Rectal smooth muscle tissue (tissue), 1 donor: ENCODE data around the gene BTNL8.

Source experiments
- H3K27ac ChIP-seq: one replicate; pipeline ENCODE4 v1.7.0; 2013; ENCODE audit warnings: low read depth, low read length, inconsistent platforms
- H3K27me3 ChIP-seq: one replicate; pipeline ENCODE4 v1.7.0; 2013; ENCODE audit warnings: low read length; ENCODE audit not compliant: control insufficient read depth, insufficient read depth
- H3K36me3 ChIP-seq: one replicate; pipeline ENCODE4 v1.7.0; 2013; ENCODE audit warnings: low read length; ENCODE audit not compliant: control insufficient read depth, insufficient read depth
- H3K4me1 ChIP-seq: one replicate; pipeline ENCODE4 v1.7.0; 2013; ENCODE audit warnings: low read length; ENCODE audit not compliant: control insufficient read depth, insufficient read depth
- H3K4me3 ChIP-seq: one replicate; pipeline ENCODE4 v1.7.0; 2013; ENCODE audit warnings: low read length
- H3K9ac ChIP-seq: one replicate; pipeline ENCODE4 v1.7.0; 2013; ENCODE audit warnings: low read length

BTNL8 gene

GRCh38 chr5:180932660-180933059, 33.7 kb downstream of the BTNL8 start:
- no peaks in the 10 kb centered on the region for H3K4me1 ChIP-seq
- no peak overlapping the region for H3K27ac ChIP-seq
- H3K9ac ChIP-seq: no peak overlapping the region
- H3K27me3 ChIP-seq: no peaks in the 10 kb centered on the region
- H3K4me3 ChIP-seq: no peak overlapping the region
- H3K36me3 ChIP-seq: no peaks in the 10 kb centered on the region

DNA sequence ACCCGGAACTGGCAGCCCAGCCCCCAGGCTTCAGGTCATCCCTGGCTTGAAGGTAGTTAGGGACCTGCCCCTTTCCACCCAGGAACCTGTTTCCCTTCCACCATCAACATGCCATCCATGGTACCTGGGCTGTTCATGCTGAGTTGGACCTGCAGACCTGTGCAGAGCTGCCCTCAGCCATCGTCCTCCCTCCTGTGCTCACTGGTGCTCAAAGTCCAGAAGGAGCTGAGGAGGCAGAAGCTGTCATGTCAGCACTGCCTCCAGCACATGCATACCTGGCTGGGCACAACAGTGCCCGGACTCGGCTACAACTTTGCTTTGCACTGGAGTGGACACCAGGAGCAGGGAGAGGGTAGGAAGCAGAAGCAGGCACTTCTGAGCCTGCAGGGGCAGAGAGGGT, 36.2 kb downstream of the BTNL8 start:
- H3K4me1 ChIP-seq: no peaks in the 10 kb centered on the region
- H3K36me3 ChIP-seq: no peaks in the 10 kb centered on the region
- H3K9ac ChIP-seq: no peak overlapping the region
- no peak overlapping the region for H3K4me3 ChIP-seq
- no peak overlapping the region for H3K27ac ChIP-seq
- no peaks in the 10 kb centered on the region for H3K27me3 ChIP-seq

GRCh38 chr5:180938294-180938693, 39.3 kb downstream of the BTNL8 start:
- Histone ChIP-seq H3K4me1 (no peaks in the 10 kb centered on the region), H3K27me3 (no peaks in the 10 kb centered on the region), H3K4me3 (no peak overlapping the region), H3K27ac (no peak overlapping the region), H3K9ac (no peak overlapping the region), H3K36me3 (no peaks in the 10 kb centered on the region)

- H3K4me1 ChIP-seq: no peaks in the 10 kb centered on the region
- no peaks in the 10 kb centered on the region for H3K36me3 ChIP-seq
- H3K27me3 ChIP-seq: no peaks in the 10 kb centered on the region
- no peak overlapping the region for H3K9ac ChIP-seq
- H3K4me3 ChIP-seq: no peak overlapping the region
- H3K27ac ChIP-seq: no peak overlapping the region
Observed at GRCh38 chr5:180950291-180950949, 51.5 kb downstream of the BTNL8 start.

DNA sequence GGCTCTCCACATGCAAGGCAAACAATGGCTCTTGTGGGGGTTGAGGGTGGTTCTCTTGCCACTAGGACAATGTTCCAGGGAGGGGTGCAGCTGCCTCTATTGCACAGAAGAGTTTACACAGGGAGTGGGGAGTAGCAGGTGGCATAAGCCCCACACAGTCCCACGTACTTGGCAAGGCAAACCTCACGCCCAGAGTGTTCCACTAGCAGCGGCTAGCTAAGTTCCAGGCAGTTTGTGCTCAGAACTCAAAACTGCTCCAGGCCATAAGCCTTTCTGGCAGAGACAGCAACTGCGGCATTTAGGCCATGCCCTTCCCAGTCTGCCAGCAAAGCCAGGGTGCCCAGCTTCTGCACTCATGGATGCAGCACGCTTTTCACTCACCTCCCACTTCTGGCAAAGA, 60.7 kb downstream of the BTNL8 start:
- no peak overlapping the region for H3K9ac ChIP-seq
- H3K27me3 ChIP-seq: no peaks in the 10 kb centered on the region
- no peak overlapping the region for H3K27ac ChIP-seq
- no peak overlapping the region for H3K4me3 ChIP-seq
- no peaks in the 10 kb centered on the region for H3K36me3 ChIP-seq
- no peaks in the 10 kb centered on the region for H3K4me1 ChIP-seq

DNA sequence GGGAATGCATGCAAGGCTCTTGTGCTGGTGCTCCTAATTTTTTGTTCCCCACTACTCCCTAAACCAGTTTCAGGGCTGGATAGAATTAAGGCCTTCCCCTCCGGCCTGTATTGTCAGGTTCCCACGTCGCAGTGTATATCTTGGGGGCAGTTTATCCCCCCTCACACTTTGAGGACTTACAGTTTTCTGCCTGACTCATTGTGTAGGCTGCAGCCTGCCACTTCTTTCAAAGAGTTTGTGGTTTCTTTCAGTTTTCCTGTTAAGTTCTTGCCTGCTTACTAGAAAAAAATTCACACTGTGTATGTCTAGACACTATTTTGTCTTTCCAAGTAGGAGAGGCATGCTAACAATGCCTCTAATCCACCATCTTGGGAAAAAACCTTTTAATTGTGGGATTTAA, 61.2 kb downstream of the BTNL8 start:
- no peak overlapping the region for H3K27ac ChIP-seq
- H3K4me1 ChIP-seq: no peaks in the 10 kb centered on the region
- no peak overlapping the region for H3K4me3 ChIP-seq

GRCh38 chr5:180969406-180969805, 70.4 kb downstream of the BTNL8 start:
- Histone ChIP-seq H3K27me3 (no peaks in the 10 kb centered on the region), H3K4me3 (no peak overlapping the region), H3K4me1 (no peaks in the 10 kb centered on the region)

More for the DNA sequence above, 61.2 kb downstream of the BTNL8 start:
- H3K36me3 ChIP-seq: no peaks in the 10 kb centered on the region
- H3K27me3 ChIP-seq: no peaks in the 10 kb centered on the region
- no peak overlapping the region for H3K9ac ChIP-seq

GRCh38 chr5:180970336-180970735, 71.4 kb downstream of the BTNL8 start:
- H3K27me3 ChIP-seq: no peaks in the 10 kb centered on the region
- no peak overlapping the region for H3K27ac ChIP-seq
- no peaks in the 10 kb centered on the region for H3K36me3 ChIP-seq
- H3K4me3 ChIP-seq: no peak overlapping the region
- H3K9ac ChIP-seq: no peak overlapping the region
- H3K4me1 ChIP-seq: no peaks in the 10 kb centered on the region

More at GRCh38 chr5:180969406-180969805, 70.4 kb downstream of the BTNL8 start:
- Histone ChIP-seq H3K36me3 (no peaks in the 10 kb centered on the region), H3K9ac (no peak overlapping the region), H3K27ac (no peak overlapping the region)

DNA sequence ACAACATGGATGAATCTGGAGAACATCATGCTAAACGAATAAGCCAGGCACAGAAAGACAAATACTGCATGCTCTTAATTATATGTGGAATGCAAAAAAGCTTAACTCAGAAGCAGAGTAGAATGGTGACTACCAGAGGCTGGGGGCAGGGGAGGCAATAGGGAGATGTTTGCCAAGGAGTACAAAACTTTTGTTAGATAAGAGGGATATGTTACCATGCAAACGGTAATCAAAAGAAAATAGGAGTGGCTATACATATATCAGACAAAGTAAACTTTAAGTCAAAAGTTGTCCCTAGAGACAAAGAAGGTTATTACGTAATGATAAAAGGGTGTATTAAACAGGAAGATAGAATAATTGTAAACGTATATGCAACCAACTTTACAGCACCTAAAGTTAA, 71.9 kb downstream of the BTNL8 start:
- H3K4me1 ChIP-seq: no peaks in the 10 kb centered on the region

GRCh38 chr5:180974612-180975315, 75.8 kb downstream of the BTNL8 start:
- no peak overlapping the region for H3K9ac ChIP-seq
- no peaks in the 10 kb centered on the region for H3K27me3 ChIP-seq
- H3K4me1 ChIP-seq: no peaks in the 10 kb centered on the region
- no peak overlapping the region for H3K4me3 ChIP-seq
- H3K27ac ChIP-seq: no peak overlapping the region
- no peaks in the 10 kb centered on the region for H3K36me3 ChIP-seq

More for the DNA sequence above, 71.9 kb downstream of the BTNL8 start:
- Histone ChIP-seq H3K36me3 (no peaks in the 10 kb centered on the region), H3K27me3 (no peaks in the 10 kb centered on the region), H3K4me3 (no peak overlapping the region), H3K27ac (no peak overlapping the region), H3K9ac (no peak overlapping the region)

DNA sequence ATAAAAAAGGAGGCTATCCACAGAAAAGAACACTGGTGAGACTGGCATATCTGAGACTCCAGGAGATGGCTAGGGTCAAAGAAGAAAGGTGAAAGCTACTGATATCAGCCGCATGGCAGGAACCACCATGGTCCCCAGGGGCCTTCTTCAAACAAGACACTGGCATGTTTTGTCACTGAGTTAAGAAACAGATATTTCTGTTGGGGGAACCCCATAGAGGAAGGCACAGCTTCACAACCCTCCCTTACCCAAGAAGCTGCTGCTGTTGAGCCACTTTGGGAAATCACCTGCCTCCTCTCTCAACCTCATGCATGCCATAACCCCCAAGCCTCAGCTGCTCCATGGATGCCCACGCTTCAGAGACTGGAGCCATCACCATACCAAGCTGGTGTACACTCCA, 76.4 kb downstream of the BTNL8 start:
- no peak overlapping the region for H3K9ac ChIP-seq

DNA sequence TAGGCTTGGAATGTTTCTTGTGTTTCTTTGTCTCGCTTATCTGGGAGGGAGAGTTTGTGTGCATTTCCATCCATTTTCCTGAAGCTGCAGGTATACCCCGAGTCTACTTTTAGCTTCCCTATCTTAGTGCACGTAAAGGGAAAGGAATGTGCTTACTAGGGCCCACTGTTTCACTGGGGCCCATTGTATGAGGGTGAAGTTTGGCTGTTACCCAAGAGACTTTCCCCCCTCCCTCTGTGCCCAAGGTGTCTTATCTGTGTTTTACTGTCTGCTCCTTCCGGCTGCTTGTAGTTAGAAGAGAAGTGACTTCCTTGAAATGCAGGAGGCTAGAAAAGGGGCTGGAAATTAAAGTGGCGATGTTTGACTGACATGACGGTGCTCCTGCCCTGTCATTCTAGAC, 77.6 kb downstream of the BTNL8 start:
- H3K4me1 ChIP-seq: no peaks in the 10 kb centered on the region

More for the DNA sequence above, 76.4 kb downstream of the BTNL8 start:
- no peaks in the 10 kb centered on the region for H3K27me3 ChIP-seq
- H3K4me1 ChIP-seq: no peaks in the 10 kb centered on the region
- H3K4me3 ChIP-seq: no peak overlapping the region
- H3K27ac ChIP-seq: no peak overlapping the region
- H3K36me3 ChIP-seq: no peaks in the 10 kb centered on the region

DNA sequence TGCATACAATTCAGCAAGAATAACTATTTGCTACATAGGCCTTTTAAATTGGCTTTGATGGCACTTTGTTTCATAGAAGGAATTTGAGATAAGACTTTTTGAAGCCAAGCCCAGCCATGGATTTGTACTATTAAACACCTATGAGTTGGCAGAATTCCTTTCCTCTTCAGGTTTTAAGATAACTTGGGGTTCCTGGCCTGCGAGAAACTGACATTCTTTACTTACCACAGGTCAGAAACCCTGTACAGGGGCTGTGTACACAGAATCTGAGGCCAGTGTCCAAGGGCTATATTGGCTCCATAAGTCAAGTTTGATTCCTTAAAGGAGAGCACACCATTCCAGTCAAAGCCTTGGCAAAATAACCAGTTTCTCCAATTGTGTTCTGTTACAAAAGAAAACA, 78.9 kb downstream of the BTNL8 start:
- Histone ChIP-seq H3K4me1 (no peaks in the 10 kb centered on the region), H3K4me3 (no peak overlapping the region), H3K36me3 (no peaks in the 10 kb centered on the region), H3K27me3 (no peaks in the 10 kb centered on the region), H3K9ac (no peak overlapping the region), H3K27ac (no peak overlapping the region)

More for the DNA sequence above, 77.6 kb downstream of the BTNL8 start:
- Histone ChIP-seq H3K27me3 (no peaks in the 10 kb centered on the region), H3K36me3 (no peaks in the 10 kb centered on the region), H3K4me3 (no peak overlapping the region), H3K27ac (no peak overlapping the region), H3K9ac (no peak overlapping the region)
